ENCODE measurements around the gene COIL.

- TF ChIP-seq GATA2 (IDR thresholded peaks at IDR 0.05; ENCODE audit: low read depth, low read length) (no peak), GATA3 (IDR thresholded peaks at IDR 0.05; ENCODE audit: low read depth, low read length) (no peak)
These were observed 31.4 kb downstream of the COIL start for GRCh38 chr17:56929362-56929969.

All from SH-SY5Y (cell line).